Middle frontal gyrus (tissue), 1 donor: ENCODE measurements around the gene UBA3.

ENCODE experiments used
- DNase-seq: peaks from one replicate; pipeline ENCODE4 v3.0.0-alpha.2; 2015; ENCODE audit warnings: low spot score; ENCODE audit errors: extremely low spot score

UBA3 gene

GRCh38 chr3:69099576-69099975 lies 19.4 kb upstream of the UBA3 start:
- DNase-seq = no peak

DNA sequence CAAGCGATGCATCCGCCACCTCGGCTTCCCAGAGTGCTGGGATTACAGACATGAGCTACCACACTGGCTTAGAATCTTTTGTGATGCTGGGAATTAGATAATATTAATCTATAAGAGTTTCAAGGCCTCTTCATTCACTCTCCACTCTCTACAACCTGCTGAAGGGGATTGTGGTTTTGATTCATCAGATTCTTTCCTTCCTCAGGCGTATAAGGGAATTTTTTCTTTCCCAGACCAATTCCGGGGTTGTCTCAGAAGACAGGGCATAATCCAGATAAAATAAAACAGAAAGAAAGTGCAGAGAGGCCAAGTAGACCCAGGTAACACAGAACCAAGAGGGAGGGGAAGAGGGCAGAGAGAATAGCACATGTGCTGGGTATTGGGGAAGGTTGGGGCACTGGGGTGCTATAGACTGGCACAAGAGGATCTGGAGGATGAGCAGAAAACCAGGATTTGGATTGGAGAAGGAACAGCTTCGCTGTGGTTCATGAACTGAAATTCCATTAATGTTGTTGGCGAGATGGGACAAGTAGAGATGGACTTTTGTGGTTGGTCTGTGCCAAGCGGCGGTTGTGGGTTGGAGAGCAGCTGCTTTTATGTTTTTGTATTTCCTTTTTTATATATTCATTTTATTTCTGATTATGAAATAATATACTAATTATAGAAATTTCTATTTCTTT lies 17.4 kb upstream of the UBA3 start:
- no peak for DNase-seq

GRCh38 chr3:69096299-69096698 lies 16.1 kb upstream of the UBA3 start:
- DNase-seq = no peak

DNA sequence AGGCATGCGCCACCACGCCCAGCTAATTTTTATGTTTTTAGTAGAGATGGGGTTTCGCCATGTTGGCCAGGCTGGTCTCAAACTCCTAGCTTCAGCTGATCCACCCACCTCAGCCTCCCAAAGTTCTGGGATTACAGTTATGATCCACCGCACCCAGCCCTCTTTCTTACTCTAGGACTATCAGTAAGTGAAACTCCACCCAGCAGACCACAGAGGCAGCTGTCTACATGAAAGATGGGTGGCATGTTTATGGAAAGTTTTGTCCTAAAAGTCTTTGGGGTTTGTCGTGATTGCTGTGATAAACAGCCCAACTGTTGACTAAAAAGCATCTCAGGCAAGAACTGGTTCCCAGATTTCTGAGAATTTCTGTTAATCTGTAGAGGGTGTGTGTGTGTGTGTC lies 15.5 kb upstream of the UBA3 start:
- no peak for DNase-seq

DNA sequence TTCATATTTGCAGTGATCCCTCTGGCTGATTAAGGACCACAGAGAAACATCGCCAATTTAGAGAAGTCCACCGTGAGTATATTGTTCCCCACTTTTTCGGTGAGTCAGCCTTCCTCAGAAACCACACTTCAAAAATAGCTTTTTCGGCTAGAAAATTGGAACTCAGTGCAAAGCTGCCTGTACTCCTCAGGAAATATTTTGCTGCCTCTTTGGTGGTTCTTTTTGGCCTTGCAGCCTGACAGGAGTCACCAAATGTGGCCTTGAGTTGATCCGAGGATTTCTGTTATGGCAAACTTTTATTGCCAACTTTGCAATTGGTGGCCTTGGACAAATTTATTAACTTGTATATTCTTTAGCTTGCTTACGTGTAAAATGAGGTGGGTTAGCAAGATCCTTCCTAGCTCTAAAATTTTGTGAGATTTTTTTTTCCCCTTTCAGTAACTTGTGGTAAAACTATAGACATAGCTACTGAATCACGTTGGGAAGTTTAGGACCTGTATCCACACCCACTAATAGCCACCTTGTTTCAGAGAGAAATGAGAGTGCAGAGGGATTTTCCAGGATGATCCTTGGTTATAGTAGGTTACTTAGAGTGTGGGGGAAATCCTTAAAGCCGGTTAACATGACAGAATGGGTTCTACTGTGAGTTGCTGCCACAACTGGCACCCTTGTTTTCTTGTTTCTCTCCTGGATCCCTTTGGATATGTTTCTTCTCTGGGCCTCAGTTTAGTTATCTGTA lies 14.5 kb upstream of the UBA3 start:
- DNase-seq = no peak

- DNase-seq = no peak
Measured at GRCh38 chr3:69092030-69092516, 11.9 kb upstream of the UBA3 start.

- DNase-seq = no peak
Measured at GRCh38 chr3:69091389-69092029, 11.3 kb upstream of the UBA3 start.

DNA sequence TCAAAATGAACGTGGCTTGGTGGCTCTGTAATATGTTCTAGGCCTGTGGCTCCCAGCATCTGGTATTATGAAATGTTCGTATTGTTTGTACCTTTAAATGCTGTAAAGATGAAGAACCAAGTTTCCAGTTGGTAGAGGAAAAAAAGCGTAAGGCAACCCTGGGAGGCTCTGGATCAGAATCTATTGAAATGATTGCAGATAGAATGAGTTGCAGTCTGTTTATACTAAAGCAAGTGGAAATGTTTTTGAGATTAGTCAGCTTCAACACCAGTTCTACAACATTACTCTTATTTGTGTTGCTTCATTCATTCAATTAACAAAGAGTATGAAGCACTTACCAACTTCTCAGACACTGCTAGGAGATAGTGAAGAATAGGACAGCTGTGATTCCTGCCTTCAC lies 9.9 kb upstream of the UBA3 start:
- DNase-seq = no peak

DNA sequence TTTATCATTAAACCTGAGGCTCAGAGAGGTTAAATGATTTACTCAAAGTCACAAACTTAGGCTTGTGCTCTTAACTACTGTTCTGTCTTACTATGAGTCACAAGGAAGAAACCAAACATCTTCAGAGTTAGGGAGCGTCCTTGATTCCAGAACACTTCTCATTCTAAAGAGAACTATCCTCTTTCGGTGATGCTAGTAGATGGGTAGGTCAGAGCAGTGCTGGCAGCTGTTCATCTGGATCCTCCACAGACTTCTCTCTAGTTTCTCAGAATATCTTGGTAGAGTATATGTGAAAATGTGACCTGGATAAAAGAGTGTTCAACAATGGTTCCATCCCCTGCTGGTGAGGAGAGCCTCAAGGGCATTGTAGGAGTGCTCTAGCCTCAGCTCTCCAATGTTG lies 7.9 kb upstream of the UBA3 start:
- no peak for DNase-seq

- DNase-seq = no peak
Measured at GRCh38 chr3:69087030-69087791, 7.0 kb upstream of the UBA3 start.

- peak; percentile 76 for DNase-seq
Measured at GRCh38 chr3:69085833-69086722, 5.9 kb upstream of the UBA3 start.

- DNase-seq = no peak
Measured at GRCh38 chr3:69085168-69085832, 5.1 kb upstream of the UBA3 start.

- DNase-seq = peak; percentile 88
Measured at GRCh38 chr3:69084326-69085167, 4.4 kb upstream of the UBA3 start, which contains the start of gene ARL6IP5. Gene ARL6IP5, plus strand, starts transcription at chr3:69084937. Its CDS starts 111 bp downstream, at chr3:69085048.

GRCh38 chr3:69082805-69083204 lies 2.6 kb upstream of the UBA3 start:
- no peak for DNase-seq

DNA sequence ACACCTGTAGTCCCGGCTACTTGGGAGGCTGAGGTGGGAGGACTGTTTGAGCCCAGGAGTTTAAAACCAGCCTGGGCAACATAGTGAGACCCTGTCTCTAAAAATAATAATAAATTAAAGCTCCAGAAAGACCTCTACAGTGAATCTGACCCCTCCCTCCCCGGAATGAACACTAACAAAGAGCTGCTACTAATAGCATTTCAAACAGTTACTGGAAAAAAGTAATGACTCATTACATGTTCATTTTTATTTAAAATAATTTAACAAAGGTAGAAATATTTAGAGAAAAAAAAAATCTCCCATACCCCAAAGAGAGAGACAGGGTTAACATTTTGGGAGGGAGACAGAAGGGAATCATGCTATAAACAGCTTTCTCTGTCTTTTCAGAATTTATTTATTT lies 2.2 kb upstream of the UBA3 start:
- DNase-seq = no peak

DNA sequence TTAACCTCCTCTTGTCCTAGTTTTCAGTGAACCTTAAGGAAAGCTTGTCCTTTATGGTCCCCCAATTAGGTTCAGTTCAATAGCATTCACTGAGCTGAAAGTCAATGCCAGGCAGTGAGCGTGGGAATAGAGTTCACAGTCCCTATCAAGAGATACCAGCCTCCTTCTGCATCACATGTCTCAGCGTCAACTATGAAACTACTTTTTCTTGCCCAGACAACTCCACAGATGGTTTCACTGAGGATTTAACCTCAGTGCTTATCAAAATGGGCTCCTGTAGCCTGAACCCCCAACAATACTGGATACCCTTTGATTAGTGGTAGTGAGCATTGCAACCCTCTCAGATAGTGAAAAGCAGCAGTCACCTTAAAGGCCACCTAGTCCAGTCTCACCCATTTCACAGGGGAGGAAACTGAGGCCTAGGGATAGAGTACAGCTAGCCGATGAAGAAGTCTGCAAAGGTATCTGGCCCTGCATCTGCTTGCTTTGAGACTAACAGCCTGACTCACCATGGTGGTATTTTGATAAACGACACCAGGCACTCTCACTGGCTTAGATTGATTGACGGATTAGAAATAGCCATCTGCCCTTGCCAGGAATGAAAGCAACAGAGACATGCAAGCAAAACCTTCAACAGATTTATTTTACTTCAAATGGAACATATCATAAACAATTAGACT lies 1.6 kb upstream of the UBA3 start:
- DNase-seq = no peak

DNA sequence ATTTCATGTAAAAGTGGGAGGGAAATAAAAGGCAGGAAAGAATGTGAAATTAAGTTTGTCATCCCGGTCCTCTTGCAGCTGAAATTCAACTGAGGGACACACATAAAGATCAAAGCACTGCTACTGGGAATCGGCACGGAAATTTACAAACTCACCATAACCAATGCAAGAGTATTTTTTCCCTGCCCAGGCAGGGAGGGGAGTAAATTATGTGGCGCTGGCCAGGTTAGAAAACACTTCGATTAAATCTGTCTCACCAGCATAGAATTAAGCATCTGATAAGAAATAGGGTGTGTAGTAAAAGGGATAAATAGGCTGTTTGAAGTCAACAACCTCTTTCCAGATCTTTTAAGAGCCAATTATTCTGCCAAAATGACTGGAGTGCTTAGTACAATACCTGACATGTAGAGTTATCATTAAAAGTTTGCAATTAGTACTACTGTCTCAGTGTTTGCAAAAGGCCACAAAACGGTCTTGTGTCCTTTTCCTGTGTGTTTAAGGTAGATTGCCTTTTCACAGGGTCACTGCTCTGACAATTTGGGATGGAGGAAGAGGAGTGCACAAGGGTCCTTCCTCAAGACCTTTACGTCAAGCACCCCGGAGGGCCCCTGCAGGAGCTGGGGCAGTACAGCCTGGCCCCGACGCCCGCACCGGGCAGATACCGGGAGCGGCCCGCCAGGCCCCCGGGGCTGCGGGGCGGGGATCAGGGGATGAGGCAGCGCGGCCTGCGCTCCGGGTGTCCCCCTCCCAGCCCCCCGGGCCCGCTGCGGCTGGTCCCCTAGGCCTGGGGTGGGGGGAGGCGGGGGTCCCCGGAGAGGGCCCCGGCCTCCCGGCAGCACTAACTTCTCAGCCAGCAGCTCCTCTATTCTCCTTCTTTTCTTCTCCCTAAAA lies 651 bp downstream of the UBA3 start:
- no peak for DNase-seq

- DNase-seq = no peak
Measured at GRCh38 chr3:69072928-69073327, 7.2 kb downstream of the UBA3 start.
